K562 (cell line): Measurements from ENCODE around the gene OR6S1. TPM values are rescaled to one million over a fixed set of nuclear protein-coding genes. Genes with fewer than 3 reads are reported as not detected.
A peak's percentile ranks its signal among the peaks of the same experiment; 100 is the strongest.

Experiments
- ATAC-seq: fragments of 200-7000 bp; cut with Tn5 transposase; 3 replicates; pipeline ENCODE4 v1.9.1; 2020; ENCODE audit warnings: moderate library complexity
- BruUV-seq: library from RNA; stranded (reverse); fragments of 400-500 nt; replicated peaks from 2 replicates; lab custom pipeline; 2021; lab: Mats Ljungman, UMichigan
- CTCF ChIA-PET: fragments of 300-600 bp; formaldehyde crosslinking; extraction: SDS; loops from one replicate; lab custom pipeline; 2021; ENCODE audit warnings: low intra/inter-chr PET ratio; lab: Yijun Ruan, JAX
- POLR2A ChIA-PET: fragments of 300-600, 350-650 bp; sonication (Branson Sonifier 250); formaldehyde crosslinking; extraction: SDS; loops from one replicate; lab custom pipeline; 2021; ENCODE audit warnings: antibody characterized with exemption, inconsistent platforms; lab: Yijun Ruan, JAX
- DNase-seq, 4 experiments: peaks; one replicate each; pipeline versions ENCODE4 v3.0.0 to v3.0.0-alpha.2; 2011 to 2018; ENCODE audit warnings: low spot score in 3 of 4, mixed read lengths in 3 of 4; ENCODE audit errors: extremely low read depth in 1 of 4
- FAIRE-seq: peaks from 2 replicates; lab custom pipeline; 2011; peaks lifted over from hg19 to GRCh38; lab: Jason Lieb, UNC
- H2AFZ ChIP-seq: 2 replicates; pipeline ENCODE4 v1.6.0; 2011; ENCODE audit warnings: low read depth, low read length, control low read depth, inconsistent platforms
- H3K27ac ChIP-seq: fragments of 200-600 bp; 3 replicates; pipeline ENCODE4 v1.8.0; 2011; ENCODE audit warnings: low read depth, mild to moderate bottlenecking, control low read depth, inconsistent platforms, low read length, moderate library complexity, mixed read lengths; ENCODE audit errors: extremely low read depth
- H3K27me3 ChIP-seq, 2 experiments: fragments of 300-600 bp in 1 of 2; 2 replicates in 1 of 2; 3 replicates in 1 of 2; pipeline versions ENCODE4 v1.6.0 to v1.8.0; 2011; ENCODE audit warnings: inconsistent platforms in 2 of 2, low read length in 2 of 2, mild to moderate bottlenecking in 1 of 2, mixed read lengths in 1 of 2, moderate library complexity in 1 of 2; ENCODE audit not compliant: control insufficient read depth in 2 of 2, insufficient read depth in 2 of 2
- H3K36me3 ChIP-seq: fragments of 300-600 bp; 3 replicates; pipeline ENCODE4 v1.8.0; 2011; ENCODE audit warnings: mild to moderate bottlenecking, low read length, inconsistent platforms; ENCODE audit not compliant: control insufficient read depth, insufficient read depth
- H3K4me1 ChIP-seq, 2 experiments: fragments of 200-600 bp in 1 of 2; replicated peaks in 1 of 2; 2 replicates in 1 of 2; 3 replicates in 1 of 2; pipeline versions ENCODE4 v1.5.1 to v1.8.0; 2011; ENCODE audit warnings: inconsistent platforms in 2 of 2, low read length in 2 of 2, mild to moderate bottlenecking in 1 of 2, mixed read lengths in 1 of 2, moderate library complexity in 1 of 2; ENCODE audit not compliant: control insufficient read depth in 2 of 2, insufficient read depth in 2 of 2
- H3K4me2 ChIP-seq: 2 replicates; pipeline ENCODE4 v1.6.1; 2011; ENCODE audit warnings: low read length, control low read depth, inconsistent platforms, mixed read lengths; ENCODE audit not compliant: insufficient read depth
- H3K4me3 ChIP-seq: fragments of 200-600 bp; sonication (generic), shearing (Covaris generic); 2 replicates; pipeline ENCODE4 v1.5.1; 2016; ENCODE audit warnings: control low read depth, inconsistent platforms
- H3K79me2 ChIP-seq: fragments of 200-600 bp; 3 replicates; pipeline ENCODE4 v1.8.0; 2011; ENCODE audit warnings: low read length, inconsistent platforms; ENCODE audit not compliant: control insufficient read depth, insufficient read depth
- H3K9ac ChIP-seq, 2 experiments: 2 replicates each; pipeline versions ENCODE4 v1.6.0 to v1.6.1; 2011; ENCODE audit warnings: low read depth in 2 of 2, low read length in 2 of 2, control low read depth in 1 of 2, inconsistent platforms in 1 of 2, mild to moderate bottlenecking in 1 of 2, mixed read lengths in 1 of 2; ENCODE audit not compliant: insufficient read depth in 1 of 2
- H3K9me1 ChIP-seq: one replicate; pipeline ENCODE4 v1.6.0; 2011; ENCODE audit warnings: inconsistent platforms, mild to moderate bottlenecking, low read length, moderate library complexity; ENCODE audit not compliant: control insufficient read depth, insufficient read depth
- H3K9me3 ChIP-seq: replicated peaks from 2 replicates; pipeline ENCODE4 v1.5.1; 2011; ENCODE audit warnings: low read depth, low read length, inconsistent platforms; ENCODE audit not compliant: control insufficient read depth, insufficient read depth
- H4K20me1 ChIP-seq: replicated peaks from 2 replicates; pipeline ENCODE4 v1.6.1; 2011; ENCODE audit warnings: low read length, inconsistent platforms, mixed read lengths; ENCODE audit not compliant: control insufficient read depth, insufficient read depth
- CREB1 ChIP-seq, 2 experiments: sonication (generic) in 1 of 2; formaldehyde crosslinking in 1 of 2; IDR thresholded peaks; 2 replicates each; pipeline versions ENCODE4 v1.6.1 to v1.8.0; 2012 to 2022; ENCODE audit warnings: inconsistent platforms in 1 of 2, mild to moderate bottlenecking in 1 of 2, missing genetic modification reagents in 1 of 2, moderate library complexity in 1 of 2
- EP300 ChIP-seq: IDR thresholded peaks from 2 replicates; pipeline ENCODE4 v1.6.1; 2012; ENCODE audit warnings: low read length, improper control_type of control experiment
- FOXJ2 ChIP-seq: fragments of 200-800 bp; sonication (Bioruptor generic); IDR thresholded peaks from 2 replicates; pipeline ENCODE4 v1.6.1; 2016; ENCODE audit warnings: missing genetic modification characterization, missing compliant biosample characterization
- FOXK2 ChIP-seq, 2 experiments: fragments of 450-650 bp; IDR thresholded peaks in 1 of 2; conservative IDR thresholded peaks in 1 of 2; 2 replicates each; pipeline ENCODE4 v1.6.1; 2016; ENCODE audit warnings: low read depth in 2 of 2, mild to moderate bottlenecking in 1 of 2
- HDAC6 ChIP-seq: IDR thresholded peaks from 2 replicates; pipeline ENCODE4 v1.6.1; 2012; ENCODE audit warnings: low read depth, mild to moderate bottlenecking, control low read depth, inconsistent platforms, low read length, moderate library complexity
- HMBOX1 ChIP-seq: sonication (generic); IDR thresholded peaks from 2 replicates; pipeline ENCODE4 v1.6.1; 2016
- POLR3G ChIP-seq: IDR thresholded peaks from 2 replicates; pipeline ENCODE4 v1.6.1; 2011; ENCODE audit not compliant: insufficient read length, insufficient replicate concordance; ENCODE audit errors: extremely low read depth
- RCOR1 ChIP-seq, 2 experiments: IDR thresholded peaks; 2 replicates each; pipeline ENCODE4 v1.6.1; 2012; ENCODE audit warnings: low read depth in 2 of 2, low read length in 2 of 2, borderline replicate concordance in 1 of 2, improper control_type of control experiment in 1 of 2
- RNF2 ChIP-seq: sonication (generic); IDR thresholded peaks from 2 replicates; pipeline ENCODE4 v1.6.1; 2016
- ZNF324 ChIP-seq: fragments of 250-450 bp; sonication (Bioruptor Pico); IDR thresholded peaks from 2 replicates; pipeline ENCODE4 v1.4.0; 2020; ENCODE audit warnings: mild to moderate bottlenecking
- ZNF407 ChIP-seq: fragments of 450-650 bp; IDR thresholded peaks from 2 replicates; pipeline ENCODE4 v1.6.1; 2016; ENCODE audit warnings: low read depth
- WGBS: fragments of 100-300 bp; shearing (Covaris generic); methylation state at CpG from one replicate; pipeline ENCODE4 v1.1.6; 2016; ENCODE audit warnings: low coverage, mixed read lengths; ENCODE audit not compliant: insufficient coverage; ENCODE audit errors: missing lambda C conversion rate; 5-methylcytosine and 5-hydroxymethylcytosine counted together
- in situ Hi-C: fragments of 300-500 bp; cut with MboI; formaldehyde crosslinking; loops from 4 replicates; pipeline ENCODE4 v1.15.0; 2018; ENCODE audit warnings: inconsistent platforms, mixed read lengths
- intact Hi-C: fragments of 100-400 bp; cut with micrococcal nuclease; formaldehyde crosslinking; loops from 2 replicates; pipeline ENCODE4 v1.14.2; 2022
- polyA plus RNA-seq, 8 experiments: library from polyadenylated mRNA; depleted of rRNA in 4 of 8; stranded (reverse) in 5 of 8; unstranded in 3 of 8; fragments of >200 nt; fragmentation: Nextera tagmentation in 2 of 8; fragmentation: Illumina TruSeq in 1 of 8; extraction: Ambion mirVana in 2 of 8; extraction: Trizol in 1 of 8; gene quantifications; 2 replicates each; pipeline versions ENCODE4 v1.2.1 to v1.2.3, GENCODE V29; 2011 to 2014; ENCODE audit warnings: inconsistent platforms in 1 of 8, missing spikeins in 1 of 8
- total RNA-seq, 7 experiments: library from RNA; depleted of rRNA in 6 of 7; stranded (reverse); fragments of >200 nt in 6 of 7; fragmentation: Illumina TruSeq in 2 of 7; extraction: Trizol in 2 of 7; gene quantifications; 2 replicates each; pipeline versions ENCODE4 v1.2.1 to v1.2.3, GENCODE V29; 2011 to 2021; ENCODE audit warnings: low replicate concordance in 1 of 7

Gene OR6S1
- total and polyA plus RNA-seq, 9 of the 15 experiments (the other 6 are each of a cell fraction or from before 2014, with no cell fraction given), result not detected

- Histone ChIP-seq H2AFZ (peak overlapping the region; percentile 92), H3K4me1 (peaks cover 10 to 13% of the 10 kb centered on the region in 2 experiments; a peak in 3 of 5 replicates), H3K79me2 (no peaks in the 10 kb centered on the region), H3K36me3 (no peaks in the 10 kb centered on the region), H3K9me3 (no peaks in the 10 kb centered on the region), H3K4me3 (peak overlapping the region; percentile 75), H3K4me2 (peak overlapping the region; percentile 94), H4K20me1 (peaks cover 9% of the 10 kb centered on the region; the same call in 1 of the 2 replicates), H3K9ac (peak overlapping the region; percentile 74 to 88), H3K27me3 (no peaks in the 10 kb centered on the region), H3K27ac (peak overlapping the region; percentile 65; the same call in 2 of the 3 replicates), H3K9me1 (no peaks in the 10 kb centered on the region)
- FAIRE-seq (peak; percentile 88), ATAC-seq (peak; percentile 77), DNase-seq (peak; percentile 45 to 90 (median 54))
- BruUV-seq, result no TSS peak
- CTCF ChIA-PET, result interaction anchor here (0.6 kb wide), 2 partner anchors 8 to 75 kb away, joined by 3 to 9 read pairs; no protein-coding TSS in a partner anchor
- in situ Hi-C loops (loop anchor here (5.0 kb wide), 1 partner anchor 51 kb away; no protein-coding TSS in a partner anchor), intact Hi-C loops (loop anchor here (2.0 to 5.0 kb wide), 2 partner anchors 51 to 341 kb away; partner anchors contain the start of gene PARP2)
- under 1% methylated on average over 38 of the region's 38 CpGs for WGBS
- POLR2A ChIA-PET, result interaction anchor here (0.7 to 0.9 kb wide), 2 partner anchors 70 to 141 kb away, joined by 3 to 5 read pairs; no protein-coding TSS in a partner anchor
- TF ChIP-seq EP300 (peak; percentile 65), POLR3G (peak; percentile 83), RCOR1 (IDR thresholded peaks at IDR 0.05; ENCODE audit: borderline replicate concordance in 1 of 2, low read depth in 2 of 2, low read length in 2 of 2) (peak; percentile 97 to 98), CREB1 (IDR thresholded peaks at IDR 0.05) (peak; percentile 27; the same call in 1 of the 2 replicates), CREB1 (CRISPR knock-in tag; IDR thresholded peaks at IDR 0.05) (0 out of 2 replicates have a peak, but pooled peaks have one; percentile 44), ZNF324 (CRISPR knock-in tag) (no peak), FOXK2 (conservative IDR thresholded peaks at IDR 0.05 in 1 of 2, IDR thresholded peaks at IDR 0.05 in 1 of 2; ENCODE audit: low read depth in 2 of 2) (peak; percentile 52 to 71; a peak in 3 of 4 replicates), RNF2 (peak; percentile 63; the same call in 1 of the 2 replicates), HMBOX1 (peak; percentile 80), ZNF407 (peak; percentile 60; the same call in 1 of the 2 replicates), HDAC6 (no peak), FOXJ2 (tag) (peak; percentile 15; the same call in 1 of the 2 replicates)
Observed at GRCh38 chr14:20683125-20683890, 41.8 kb upstream of the OR6S1 start.
